Measurements from ENCODE around the gene THAP4.
A peak's percentile ranks its signal among the peaks of the same experiment; 100 is the strongest.

Gene THAP4

GRCh38 chr2:241601841-241602240 is 35.1 kb downstream of the THAP4 start:
- no peaks in the 10 kb centered on the region for H3K79me2 ChIP-seq (ENCODE audit: low read length)
- TF ChIP-seq CTCF (IDR thresholded peaks at IDR 0.05; ENCODE audit: low read length) (no peak), EZH2 (optimal IDR thresholded peaks at IDR 0.05; ENCODE audit: low read depth, low read length) (no peak), EZH2phosphoT487 (IDR thresholded peaks at IDR 0.05; ENCODE audit: low read length) (no peak)
- H2AFZ ChIP-seq (ENCODE audit: low read length): no peak overlapping the region
- H3K27me3 ChIP-seq (replicated peaks; ENCODE audit: insufficient read depth, low read length): no peaks in the 10 kb centered on the region
- H3K36me3 ChIP-seq (replicated peaks; ENCODE audit: insufficient read depth, low read length): no peaks in the 10 kb centered on the region
- no peak overlapping the region for H3K4me3 ChIP-seq (ENCODE audit: low read length)
- H3K9ac ChIP-seq (ENCODE audit: low read length): no peak overlapping the region
- H3K9me2 ChIP-seq (replicated peaks; ENCODE audit: insufficient read depth, low read length): no peaks in the 10 kb centered on the region
- no peaks in the 10 kb centered on the region for H3F3A ChIP-seq (ENCODE audit: insufficient read depth, low read length)
- H3K9me3 ChIP-seq (replicated peaks; ENCODE audit: insufficient read depth, low read length): no peaks in the 10 kb centered on the region
- no peaks in the 10 kb centered on the region for H3K4me1 ChIP-seq (ENCODE audit: low read length)
- no peak overlapping the region for H3K27ac ChIP-seq (ENCODE audit: low read length)
- no peak for DNase-seq
- H4K20me1 ChIP-seq (ENCODE audit: insufficient read depth, low read length): no peaks in the 10 kb centered on the region
- H3K4me2 ChIP-seq (ENCODE audit: low read depth, low read length): no peak overlapping the region

GRCh38 chr2:241599615-241600014 is 37.3 kb downstream of the THAP4 start:
- no peak overlapping the region for H3K4me2 ChIP-seq (ENCODE audit: low read depth, low read length)
- H4K20me1 ChIP-seq (ENCODE audit: insufficient read depth, low read length): no peaks in the 10 kb centered on the region
- H3K9me3 ChIP-seq (replicated peaks; ENCODE audit: insufficient read depth, low read length): no peaks in the 10 kb centered on the region
- no peaks in the 10 kb centered on the region for H3K27me3 ChIP-seq (replicated peaks; ENCODE audit: insufficient read depth, low read length)
- no peaks in the 10 kb centered on the region for H3K4me1 ChIP-seq (ENCODE audit: low read length)
- no peaks in the 10 kb centered on the region for H3K36me3 ChIP-seq (replicated peaks; ENCODE audit: insufficient read depth, low read length)
- no peak overlapping the region for H3K4me3 ChIP-seq (ENCODE audit: low read length)
- H3K9ac ChIP-seq (ENCODE audit: low read length): no peak overlapping the region
- no peaks in the 10 kb centered on the region for H3K9me2 ChIP-seq (replicated peaks; ENCODE audit: insufficient read depth, low read length)
- no peaks in the 10 kb centered on the region for H3F3A ChIP-seq (ENCODE audit: insufficient read depth, low read length)
- TF ChIP-seq EZH2phosphoT487 (IDR thresholded peaks at IDR 0.05; ENCODE audit: low read length) (no peak), EZH2 (optimal IDR thresholded peaks at IDR 0.05; ENCODE audit: low read depth, low read length) (no peak), CTCF (IDR thresholded peaks at IDR 0.05; ENCODE audit: low read length) (no peak)
- H2AFZ ChIP-seq (ENCODE audit: low read length): no peak overlapping the region
- no peak for DNase-seq
- no peaks in the 10 kb centered on the region for H3K79me2 ChIP-seq (ENCODE audit: low read length)
- H3K27ac ChIP-seq (ENCODE audit: low read length): no peak overlapping the region

GRCh38 chr2:241598487-241598886 is 38.5 kb downstream of the THAP4 start:
- H3F3A ChIP-seq (ENCODE audit: insufficient read depth, low read length): no peaks in the 10 kb centered on the region
- DNase-seq: no peak

More at GRCh38 chr2:241598487-241598886, 38.5 kb downstream of the THAP4 start:
- Histone ChIP-seq H3K27me3 (replicated peaks; ENCODE audit: insufficient read depth, low read length) (no peaks in the 10 kb centered on the region), H3K79me2 (ENCODE audit: low read length) (no peaks in the 10 kb centered on the region), H4K20me1 (ENCODE audit: insufficient read depth, low read length) (no peaks in the 10 kb centered on the region), H3K4me2 (ENCODE audit: low read depth, low read length) (no peak overlapping the region), H3K9me3 (replicated peaks; ENCODE audit: insufficient read depth, low read length) (no peaks in the 10 kb centered on the region), H2AFZ (ENCODE audit: low read length) (no peak overlapping the region), H3K27ac (ENCODE audit: low read length) (no peak overlapping the region), H3K9me2 (replicated peaks; ENCODE audit: insufficient read depth, low read length) (no peaks in the 10 kb centered on the region), H3K36me3 (replicated peaks; ENCODE audit: insufficient read depth, low read length) (no peaks in the 10 kb centered on the region), H3K9ac (ENCODE audit: low read length) (no peak overlapping the region), H3K4me1 (ENCODE audit: low read length) (no peaks in the 10 kb centered on the region), H3K4me3 (ENCODE audit: low read length) (no peak overlapping the region)
- TF ChIP-seq EZH2phosphoT487 (IDR thresholded peaks at IDR 0.05; ENCODE audit: low read length) (no peak), CTCF (IDR thresholded peaks at IDR 0.05; ENCODE audit: low read length) (peak; percentile 12; the same call in 1 of the 2 replicates), EZH2 (optimal IDR thresholded peaks at IDR 0.05; ENCODE audit: low read depth, low read length) (no peak)

Measured in MM.1S (cell line).